22Rv1 (cell line): ENCODE measurements around the gene UBAP2.

Experiments used
- H3K27ac ChIP-seq: fragments of 450-650 bp; 2 replicates; pipeline ENCODE4 v1.5.1; 2017
- ZFX ChIP-seq: fragments of 450-650 bp; IDR thresholded peaks from 2 replicates; pipeline ENCODE4 v1.6.1; 2017; ENCODE audit warnings: antibody characterized with exemption, borderline replicate concordance
- TF ChIP-seq, protein P1 (sequence below): fragments of 450-650 bp; IDR thresholded peaks from 2 replicates; pipeline ENCODE4 v1.5.1; 2017; ENCODE audit warnings: mild to moderate bottlenecking

Gene UBAP2

DNA sequence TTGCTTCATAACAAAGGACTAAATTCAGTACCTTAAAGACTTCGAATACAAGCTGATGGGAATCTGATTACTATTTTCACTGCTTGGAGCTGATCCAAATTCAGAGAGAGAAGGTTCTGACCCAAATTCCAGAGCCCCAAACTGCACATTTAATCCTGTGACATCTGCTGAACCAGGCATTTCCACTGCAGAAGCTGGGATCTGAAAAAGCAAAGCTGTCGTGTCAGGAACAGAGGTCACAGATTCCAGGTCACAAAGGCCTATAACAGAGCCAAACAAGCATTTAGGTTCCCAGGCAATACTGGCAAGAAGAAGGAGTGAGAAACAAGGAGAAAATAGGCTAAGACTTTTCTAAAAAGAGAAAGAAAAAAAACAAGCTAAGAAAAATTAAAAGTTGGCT, 105.3 kb downstream of the UBAP2 start:
- TF ChIP-seq, protein P1, sequence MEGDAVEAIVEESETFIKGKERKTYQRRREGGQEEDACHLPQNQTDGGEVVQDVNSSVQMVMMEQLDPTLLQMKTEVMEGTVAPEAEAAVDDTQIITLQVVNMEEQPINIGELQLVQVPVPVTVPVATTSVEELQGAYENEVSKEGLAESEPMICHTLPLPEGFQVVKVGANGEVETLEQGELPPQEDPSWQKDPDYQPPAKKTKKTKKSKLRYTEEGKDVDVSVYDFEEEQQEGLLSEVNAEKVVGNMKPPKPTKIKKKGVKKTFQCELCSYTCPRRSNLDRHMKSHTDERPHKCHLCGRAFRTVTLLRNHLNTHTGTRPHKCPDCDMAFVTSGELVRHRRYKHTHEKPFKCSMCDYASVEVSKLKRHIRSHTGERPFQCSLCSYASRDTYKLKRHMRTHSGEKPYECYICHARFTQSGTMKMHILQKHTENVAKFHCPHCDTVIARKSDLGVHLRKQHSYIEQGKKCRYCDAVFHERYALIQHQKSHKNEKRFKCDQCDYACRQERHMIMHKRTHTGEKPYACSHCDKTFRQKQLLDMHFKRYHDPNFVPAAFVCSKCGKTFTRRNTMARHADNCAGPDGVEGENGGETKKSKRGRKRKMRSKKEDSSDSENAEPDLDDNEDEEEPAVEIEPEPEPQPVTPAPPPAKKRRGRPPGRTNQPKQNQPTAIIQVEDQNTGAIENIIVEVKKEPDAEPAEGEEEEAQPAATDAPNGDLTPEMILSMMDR = no peak
- TF ChIP-seq ZFX = no peak
- no peak overlapping the region for H3K27ac ChIP-seq

DNA sequence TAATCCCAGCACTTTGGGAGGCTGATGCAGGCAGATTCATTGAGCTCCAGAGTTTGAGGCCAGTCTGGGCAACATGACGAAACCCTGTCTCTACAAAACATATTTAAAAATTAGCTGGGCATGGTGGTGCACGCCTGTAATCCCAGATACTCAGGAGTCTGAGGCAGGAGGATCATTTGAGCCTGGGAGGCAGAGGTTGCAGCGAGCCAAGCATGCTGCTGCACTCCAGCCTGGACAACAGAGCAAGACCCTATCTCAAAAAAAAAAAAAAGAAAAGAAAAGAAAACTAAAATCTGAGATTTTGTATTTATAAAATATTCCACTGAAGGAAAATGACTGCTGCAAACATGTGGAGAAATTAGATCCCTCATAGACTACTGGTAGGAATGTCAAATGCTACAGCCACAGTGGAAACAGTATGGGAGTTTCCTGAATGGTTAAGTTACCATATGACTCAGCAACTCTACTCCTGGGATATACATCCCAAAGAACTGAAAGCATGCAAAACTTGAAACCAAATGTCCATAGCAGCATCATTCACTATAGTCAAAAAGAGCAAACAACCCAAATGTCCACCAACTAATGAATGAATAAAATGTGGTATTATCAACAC, 106.1 kb downstream of the UBAP2 start:
- peak overlapping the region; percentile 21 for H3K27ac ChIP-seq

DNA sequence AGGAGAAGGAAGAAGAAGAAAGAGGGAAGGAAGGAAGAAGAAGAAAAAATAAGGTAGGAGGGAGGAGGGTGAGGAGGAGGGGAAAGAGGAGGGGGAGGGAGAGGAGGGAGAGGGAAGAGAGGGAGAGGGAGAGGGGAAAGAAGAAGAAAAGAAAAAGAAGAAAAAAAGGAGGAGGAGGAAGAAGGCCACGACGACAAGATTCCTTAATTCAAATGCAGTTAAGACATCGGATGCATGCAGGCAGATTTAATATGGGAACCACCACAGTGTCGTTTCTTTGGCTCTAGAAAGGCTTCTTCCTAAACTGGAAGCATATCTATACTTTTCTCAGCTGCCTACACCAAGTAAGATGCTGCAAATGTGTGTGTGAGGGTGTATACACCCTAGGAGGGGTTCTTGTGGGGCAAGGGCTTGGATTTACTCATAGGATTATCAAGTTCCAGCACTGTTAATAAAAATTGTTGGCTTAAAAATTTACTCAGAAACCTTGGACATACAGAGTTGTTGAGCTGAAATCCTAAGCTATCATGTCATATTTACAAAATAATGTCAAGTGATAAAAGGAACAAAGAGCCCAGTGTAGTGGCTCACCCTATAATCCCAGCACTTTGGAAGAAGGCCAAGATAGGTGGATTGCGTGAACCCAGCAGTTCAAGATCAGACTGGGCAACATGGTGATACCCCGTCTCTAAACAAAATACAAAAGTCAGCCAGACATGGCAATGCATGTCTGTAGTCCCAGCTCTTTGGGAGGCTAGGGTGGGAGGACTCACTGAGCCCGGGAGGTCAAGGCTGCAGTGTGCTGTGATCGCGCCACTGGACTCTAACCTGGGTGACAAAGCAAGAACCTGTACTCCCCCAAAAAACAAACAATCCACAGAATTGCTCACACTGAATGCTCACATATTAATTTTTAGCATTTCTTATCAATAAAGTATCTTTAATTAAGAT, 108.5 kb downstream of the UBAP2 start:
- H3K27ac ChIP-seq = peak overlapping the region; percentile 35
- TF ChIP-seq, protein P1 = no peak
- no peak for TF ChIP-seq ZFX

More for the DNA sequence above, 106.1 kb downstream of the UBAP2 start:
- TF ChIP-seq, protein P1 = no peak
- no peak for TF ChIP-seq ZFX

DNA sequence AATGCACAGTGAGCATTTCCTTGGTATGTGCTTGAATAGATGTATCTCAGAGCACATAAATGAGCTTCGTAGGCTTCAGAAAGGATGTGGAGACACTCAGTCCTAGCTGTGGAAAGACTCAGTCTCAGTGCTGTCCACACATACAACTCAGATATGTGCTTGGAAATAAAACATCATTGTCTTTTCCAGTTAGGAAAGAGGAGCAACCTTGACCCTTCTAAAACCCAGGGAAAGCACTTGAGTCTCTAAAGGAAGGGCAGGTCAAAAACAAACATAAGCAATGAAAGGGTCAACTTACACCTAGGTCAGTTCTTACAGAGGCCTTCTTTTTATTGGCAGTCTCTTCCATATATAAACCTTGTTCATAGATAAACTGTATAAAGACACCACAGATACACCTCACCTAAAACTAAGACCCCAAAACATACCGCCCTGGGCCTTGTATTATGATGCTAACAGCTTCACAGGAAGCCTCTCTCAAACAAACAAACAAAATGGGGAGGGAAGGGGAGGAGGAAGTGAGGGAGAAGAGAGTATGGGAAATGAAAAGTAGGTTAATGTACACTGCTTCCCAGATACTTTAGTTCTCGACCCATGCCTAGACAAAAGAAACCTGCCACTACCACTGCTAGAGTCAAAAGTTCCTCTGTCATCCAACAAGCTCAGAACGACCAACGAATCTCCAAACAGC, 114.4 kb downstream of the UBAP2 start:
- TF ChIP-seq, protein P1 = no peak
- no peak for TF ChIP-seq ZFX
- no peak overlapping the region for H3K27ac ChIP-seq

DNA sequence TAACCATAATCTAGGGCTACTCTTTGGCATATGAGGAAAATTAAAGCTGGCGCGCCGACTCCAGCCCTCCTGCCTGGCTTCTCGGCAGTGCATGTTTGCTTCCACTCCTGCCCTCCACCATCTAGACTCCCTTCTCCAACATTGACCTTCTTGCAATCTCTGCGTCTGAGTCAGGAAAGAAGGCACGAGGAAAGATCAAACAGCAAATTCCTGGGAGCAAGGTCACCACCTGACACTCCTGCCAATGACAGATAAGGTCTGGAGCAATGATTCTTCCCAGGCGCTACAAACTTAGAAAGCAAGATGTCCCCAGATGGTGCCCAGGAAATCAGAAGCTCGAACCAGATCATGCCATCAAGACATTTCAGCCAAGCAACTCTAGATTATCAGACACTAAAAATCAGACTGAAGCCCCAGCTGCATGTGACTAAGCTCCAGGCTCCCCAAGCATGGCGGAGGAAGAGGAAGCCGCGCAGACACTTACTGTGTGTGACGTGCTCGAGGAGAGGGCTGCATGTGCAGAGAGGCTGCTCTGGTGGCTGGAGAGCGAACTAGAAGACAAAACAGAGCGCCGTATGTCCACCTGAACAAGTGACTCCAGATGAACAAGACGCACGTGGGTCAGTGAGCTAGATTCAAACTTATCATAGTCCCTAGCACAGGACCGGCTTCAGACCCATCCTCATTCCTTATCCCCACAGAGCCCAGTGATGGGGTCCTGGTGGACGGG, 116.4 kb downstream of the UBAP2 start:
- TF ChIP-seq ZFX = no peak
- TF ChIP-seq, protein P1 = no peak
- no peak overlapping the region for H3K27ac ChIP-seq

DNA sequence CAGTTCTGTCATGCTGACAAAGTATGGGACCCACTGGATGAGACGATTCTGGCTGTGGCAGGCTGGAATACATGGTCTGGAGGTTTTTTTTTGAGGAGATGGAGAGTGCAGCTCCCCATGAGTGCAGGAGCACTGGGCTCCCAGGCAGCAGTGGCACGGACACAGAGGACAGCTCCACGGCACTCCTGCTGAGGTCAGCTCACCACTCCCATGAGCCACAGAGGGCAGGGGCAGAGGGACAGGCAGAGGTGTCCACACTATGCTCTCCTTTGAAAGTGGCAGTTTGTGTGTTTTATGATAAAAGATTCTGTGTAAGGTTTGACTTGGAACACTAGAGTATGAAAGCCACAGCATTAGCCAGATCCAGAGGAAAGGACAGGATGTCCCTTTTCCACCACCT, 117.4 kb downstream of the UBAP2 start:
- no peak for TF ChIP-seq ZFX
- TF ChIP-seq, protein P1 = no peak
- no peak overlapping the region for H3K27ac ChIP-seq
